GM18909 (cell line): ENCODE results near the gene ZNF750.

Experiments
- ATAC-seq: cut with Tn5 transposase; IDR thresholded peaks from one replicate; pipeline ENCODE4 v1.9.1; 2021; ENCODE audit warnings: mild to moderate bottlenecking; ENCODE audit not compliant: unreplicated experiment, poor library complexity

The ZNF750 gene

DNA sequence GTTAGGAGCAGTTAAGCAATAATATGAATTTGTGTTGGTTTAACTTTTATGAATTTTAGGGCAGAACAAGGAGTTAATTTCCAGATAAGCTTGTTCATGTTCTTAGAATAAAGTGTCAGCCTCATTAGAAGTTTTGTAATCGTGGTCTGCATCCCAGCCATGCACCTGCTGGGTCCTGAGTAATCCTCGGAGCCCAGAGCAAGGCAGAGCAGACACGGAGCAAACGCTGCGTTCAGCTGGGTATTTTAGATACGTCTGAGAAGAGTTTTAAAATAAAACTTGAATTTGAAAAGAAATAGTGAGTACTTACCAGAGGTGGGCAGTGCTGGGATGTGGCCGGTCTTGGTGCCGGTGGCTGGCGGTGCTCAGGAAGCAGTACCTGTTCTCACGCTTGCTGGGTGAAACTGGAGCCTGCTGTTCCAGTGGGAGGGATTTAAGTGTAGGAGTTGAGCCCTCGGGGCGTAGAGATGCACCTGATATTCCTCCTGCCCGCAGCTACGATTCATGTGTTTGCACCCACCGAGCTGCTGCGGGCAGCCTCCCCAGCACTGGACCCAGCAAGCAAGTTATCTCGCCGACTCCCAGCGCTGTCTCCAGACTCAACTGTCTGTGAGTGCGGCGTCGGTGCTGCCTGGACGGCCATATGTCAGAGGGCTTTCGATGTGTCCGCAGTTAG, at the start of gene ZNF750:
Gene ZNF750, minus strand, starts transcription at position 406 of the 676 bp plus-strand sequence. CDS start 7,568 bp downstream, outside the sequence.
- ATAC-seq: no peak

GRCh38 chr17:82888583-82889495, 49.0 kb upstream of the ZNF750 start:
- ATAC-seq: no peak

DNA sequence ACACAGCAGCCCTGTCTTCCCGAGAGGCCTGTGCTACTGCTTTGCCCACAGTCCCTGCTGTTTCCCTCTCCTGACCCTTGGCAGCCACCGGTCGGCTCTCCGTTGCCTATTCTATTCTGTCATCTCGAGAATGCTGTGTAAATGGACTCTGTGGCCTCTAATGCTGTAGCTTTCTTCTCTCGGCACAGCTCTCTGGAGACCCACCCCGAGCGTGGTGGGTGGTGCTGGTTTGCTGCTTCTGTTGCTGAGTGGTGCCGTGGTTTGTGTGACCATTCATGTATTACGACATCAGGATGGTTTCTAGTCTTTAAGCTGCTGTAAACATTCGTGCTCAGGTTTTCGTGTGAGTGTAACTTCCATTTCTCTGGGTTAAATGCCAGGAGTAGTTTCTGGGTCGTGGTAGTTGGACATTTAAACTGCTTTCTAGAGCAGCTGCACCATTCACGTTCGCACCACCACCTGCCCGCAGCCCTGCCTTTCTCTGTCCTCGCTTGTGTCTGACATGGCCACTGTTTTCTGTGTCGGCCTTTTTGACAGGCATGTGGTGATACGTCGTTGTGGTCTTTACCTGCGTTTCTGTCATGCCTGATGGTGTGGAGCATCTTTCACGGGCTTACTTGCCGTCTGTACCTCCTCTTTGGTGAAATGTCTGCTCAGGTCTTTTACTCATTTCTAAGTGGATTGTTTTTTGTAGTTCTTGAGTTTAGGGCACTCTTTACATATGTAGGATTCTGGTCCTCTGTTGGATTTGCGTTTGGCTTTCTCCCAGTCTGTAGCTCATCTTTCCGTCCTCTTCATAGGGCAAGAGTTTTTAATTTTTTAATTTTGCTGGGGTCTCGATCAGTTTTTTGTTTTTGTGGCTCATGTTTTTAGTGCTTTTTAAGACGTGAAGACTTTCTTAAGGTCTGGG, 47.7 kb upstream of the ZNF750 start:
- no peak for ATAC-seq

DNA sequence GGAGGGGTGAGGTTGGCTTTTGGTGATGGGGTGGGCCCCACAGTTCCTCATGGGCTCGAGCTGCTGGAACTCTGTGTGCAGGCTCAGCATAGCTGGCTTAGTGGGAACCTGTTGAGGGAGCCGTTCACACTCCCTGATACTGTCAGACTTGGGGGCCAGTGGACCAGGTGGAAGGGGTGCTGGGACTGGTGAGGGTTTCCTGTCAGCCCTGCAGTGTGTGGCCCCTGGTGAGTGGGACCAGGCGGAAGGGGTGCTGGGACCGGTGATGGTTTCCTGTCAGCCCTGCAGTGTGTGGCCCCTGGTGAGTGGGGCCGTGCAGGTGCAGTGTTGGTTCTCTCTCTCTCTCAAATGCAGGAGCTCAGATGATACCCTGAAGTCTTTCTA, 45.1 kb upstream of the ZNF750 start:
- ATAC-seq: no peak

DNA sequence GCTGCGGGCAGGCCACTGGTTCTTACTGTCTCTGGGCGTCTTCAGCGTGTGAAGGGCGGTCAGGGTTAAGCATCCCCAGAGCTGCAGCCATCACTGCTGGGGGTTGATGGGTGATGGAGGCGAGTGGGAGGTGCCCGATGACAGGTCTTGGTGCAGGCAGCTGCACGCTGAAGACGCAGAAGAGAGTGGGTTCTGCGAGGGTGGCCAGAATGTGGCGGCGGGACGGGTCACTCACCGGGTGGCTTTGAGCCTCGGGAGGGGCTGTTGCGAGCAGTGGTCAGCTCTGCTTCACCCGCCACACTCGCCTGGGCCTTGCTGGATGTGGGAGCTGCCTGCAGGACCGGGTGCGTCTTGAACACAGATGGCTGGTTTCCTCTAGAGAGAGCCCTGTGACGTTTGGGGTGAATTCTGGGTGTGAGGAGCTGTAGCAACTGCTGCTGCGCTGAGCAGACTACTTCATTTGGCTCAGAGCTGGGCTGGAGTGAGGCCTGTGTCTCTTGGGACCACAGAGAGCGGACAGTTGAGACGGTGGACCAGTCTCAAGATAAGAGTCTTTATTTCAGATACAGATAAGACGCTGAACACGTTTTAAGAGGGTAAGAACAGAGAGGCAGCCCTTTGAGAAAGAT, 44.6 kb upstream of the ZNF750 start:
- no peak for ATAC-seq

- ATAC-seq: no peak
Observed at GRCh38 chr17:82883419-82884031, 43.7 kb upstream of the ZNF750 start.

GRCh38 chr17:82882715-82883418, 43.0 kb upstream of the ZNF750 start:
- no peak for ATAC-seq

GRCh38 chr17:82881900-82882714, 42.3 kb upstream of the ZNF750 start:
- no peak for ATAC-seq

- no peak for ATAC-seq
Observed at GRCh38 chr17:82881324-82881823, 41.6 kb upstream of the ZNF750 start.

- ATAC-seq: no peak
Observed at GRCh38 chr17:82880620-82881323, 41.0 kb upstream of the ZNF750 start.

- no peak for ATAC-seq
Observed at GRCh38 chr17:82879241-82879640, 39.4 kb upstream of the ZNF750 start.

GRCh38 chr17:82878527-82878926, 38.7 kb upstream of the ZNF750 start:
- no peak for ATAC-seq

DNA sequence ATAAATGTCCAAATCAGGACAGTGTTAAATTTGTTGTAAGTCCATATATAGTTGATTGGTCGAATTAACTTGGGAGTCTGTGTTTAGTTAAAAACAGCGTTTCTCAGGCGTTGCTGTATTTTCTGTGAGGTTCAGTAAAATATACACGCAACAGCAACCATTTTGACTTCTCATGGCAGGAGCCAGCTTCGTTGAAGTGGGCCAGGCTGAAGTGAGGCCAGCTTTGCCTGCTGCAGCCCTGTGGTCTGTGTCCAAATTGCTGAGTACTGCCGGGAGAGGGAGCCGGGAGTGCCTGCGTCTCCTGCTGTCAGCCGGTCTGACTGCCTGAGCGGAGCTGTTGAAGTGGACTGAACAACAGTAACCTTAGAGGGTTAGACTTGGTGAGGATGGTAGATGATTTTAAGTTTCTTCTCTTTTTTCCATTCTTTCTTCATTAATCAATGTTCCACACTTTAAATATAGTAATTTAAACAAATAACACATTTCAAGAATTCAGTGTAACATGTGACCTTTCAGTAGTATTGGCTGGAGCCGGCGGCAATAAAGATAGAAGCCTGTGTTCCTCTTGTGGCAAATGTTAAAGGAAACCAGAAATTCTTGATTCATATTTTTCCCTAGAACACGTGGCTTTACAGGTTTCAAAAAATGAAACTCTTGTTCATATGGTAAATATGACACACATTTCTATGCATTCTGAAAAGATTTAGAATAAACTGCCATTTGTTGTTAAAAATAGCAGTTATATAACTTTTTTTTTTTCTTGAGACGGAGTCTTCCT, 37.0 kb upstream of the ZNF750 start:
- no peak for ATAC-seq

DNA sequence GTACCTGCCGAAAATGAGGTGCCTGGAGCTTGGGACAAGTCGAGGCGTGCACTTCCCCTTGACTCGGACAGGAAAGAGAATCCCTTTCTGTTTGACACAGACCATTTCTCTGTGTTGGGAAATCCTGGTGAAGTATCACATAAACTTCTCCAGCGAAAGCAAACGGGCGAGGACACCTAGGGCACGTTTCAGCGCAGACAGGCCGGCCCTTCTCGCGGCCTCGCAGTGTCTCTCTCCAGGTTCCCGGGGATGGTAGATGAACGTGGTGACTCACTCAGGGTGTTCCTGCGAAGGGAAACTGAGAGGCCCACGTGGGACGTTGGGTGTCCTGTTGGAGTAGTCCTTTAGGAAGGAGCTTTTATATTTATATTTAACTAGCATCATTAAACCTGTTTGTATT, 36.3 kb upstream of the ZNF750 start:
- no peak for ATAC-seq

DNA sequence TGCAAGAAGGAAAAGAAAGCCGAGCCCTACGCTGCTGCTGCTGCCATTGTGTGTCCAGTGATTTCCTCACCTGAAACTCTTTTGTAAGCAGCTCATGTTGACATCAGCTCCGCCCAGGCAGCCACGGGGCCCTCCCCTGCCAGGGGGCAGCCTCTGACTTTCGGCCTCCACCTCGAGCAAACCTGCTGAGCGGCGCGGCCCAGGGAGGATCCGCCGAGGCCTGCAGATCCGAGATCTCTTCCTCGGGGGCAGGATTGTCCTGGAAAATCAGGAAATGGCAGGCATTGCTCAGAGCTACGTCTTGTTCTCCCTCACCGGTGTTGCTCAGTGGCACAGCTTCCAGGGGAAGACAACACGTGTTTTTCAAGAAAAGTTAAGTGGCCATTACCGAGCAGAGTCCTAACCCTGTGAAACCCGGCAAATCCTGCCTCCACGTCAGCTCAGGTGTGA, 35.6 kb upstream of the ZNF750 start:
- no peak for ATAC-seq

DNA sequence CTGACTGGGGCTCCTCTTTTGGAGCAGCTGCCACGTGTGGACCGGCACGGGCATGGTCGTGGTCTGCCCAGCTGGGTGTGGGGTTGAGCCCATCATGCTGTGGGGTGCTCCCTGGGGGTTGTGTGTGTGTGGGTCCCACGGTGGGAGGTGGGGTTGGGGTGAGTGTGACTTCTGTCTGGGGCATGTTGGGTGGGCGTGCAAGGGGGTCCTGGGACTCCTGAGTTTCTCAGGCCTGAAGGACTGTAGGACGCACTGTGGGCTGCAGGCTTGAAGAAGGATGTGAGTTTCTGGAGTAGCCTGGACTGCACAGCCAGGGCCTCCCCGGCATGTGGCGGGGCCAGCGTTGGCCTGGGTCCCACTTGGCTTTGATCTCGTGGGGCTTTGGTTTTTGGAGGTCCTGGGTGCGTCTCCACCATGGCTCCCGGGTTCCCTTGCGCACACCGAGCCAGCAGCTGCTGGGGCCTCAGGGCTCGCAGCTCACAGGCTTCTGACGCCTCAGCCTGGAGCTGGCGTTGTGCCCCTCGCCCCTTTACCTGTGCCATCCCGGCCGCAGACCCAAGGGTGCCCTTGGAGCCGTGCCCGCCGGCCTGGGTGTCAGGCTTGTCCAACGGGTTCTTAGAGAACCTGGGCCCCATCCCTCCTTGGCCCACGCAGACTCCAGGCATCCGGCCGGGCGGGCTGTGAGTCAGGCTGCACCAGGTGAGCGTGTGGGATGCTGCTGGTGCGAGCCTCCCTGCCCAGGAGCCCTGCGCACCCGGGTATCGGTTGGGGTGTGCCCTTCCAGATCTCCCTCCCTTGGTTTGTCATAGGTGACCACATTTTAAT, 34.4 kb upstream of the ZNF750 start:
- no peak for ATAC-seq
